HG03196 (cell line): ENCODE data around the gene HSPA1B.
"Not testable (repeated sequence)": the region's sequence is repeated elsewhere in the genome, so short reads cannot be mapped to it uniquely, and the experiment has no call there.

Experiments used
- ATAC-seq: cut with Tn5 transposase; IDR thresholded peaks from one replicate; pipeline ENCODE4 v1.9.1; 2021; ENCODE audit not compliant: unreplicated experiment

The HSPA1B gene

GRCh38 chr6:31797588-31797987 lies 29.9 kb upstream of the HSPA1B start:
- ATAC-seq: no peak

GRCh38 chr6:31799781-31800180 lies 27.8 kb upstream of the HSPA1B start:
- ATAC-seq: no peak

GRCh38 chr6:31801031-31801927 lies 26.3 kb upstream of the HSPA1B start:
- ATAC-seq: not testable (repeated sequence)

- ATAC-seq: peak; percentile 24
These were observed 21.5 kb upstream of the HSPA1B start for GRCh38 chr6:31805939-31806469.

- ATAC-seq: peak; percentile 83
These were observed 20.9 kb upstream of the HSPA1B start, which contains the start of gene LSM2 for GRCh38 chr6:31806470-31807272. Gene LSM2, minus strand, starts transcription at chr6:31806966. Its CDS starts 209 bp downstream, at chr6:31806757.

GRCh38 chr6:31808599-31808998 lies 18.9 kb upstream of the HSPA1B start:
- ATAC-seq: not testable (repeated sequence)

GRCh38 chr6:31811645-31812044 lies 15.9 kb upstream of the HSPA1B start:
- ATAC-seq: no peak

- no peak for ATAC-seq
These were observed 14.1 kb upstream of the HSPA1B start for GRCh38 chr6:31813465-31813849.

- peak; percentile 34 for ATAC-seq
These were observed 12.9 kb upstream of the HSPA1B start for GRCh38 chr6:31814677-31815024.

GRCh38 chr6:31815025-31815838 lies 12.3 kb upstream of the HSPA1B start, which contains the start of the genes HSPA1A and HSPA1L:
Gene HSPA1A, plus strand, starts transcription at chr6:31815543. Its CDS starts 214 bp downstream, at chr6:31815757.
Gene HSPA1L, minus strand, starts transcription at chr6:31815283. Its CDS starts 3,311 bp downstream, at chr6:31811972.
- ATAC-seq: no peak

- not testable (repeated sequence) for ATAC-seq
These were observed 10.2 kb upstream of the HSPA1B start for GRCh38 chr6:31817133-31817928.

GRCh38 chr6:31817929-31818511 lies 9.5 kb upstream of the HSPA1B start:
- not testable (repeated sequence) for ATAC-seq

GRCh38 chr6:31819871-31820299 lies 7.7 kb upstream of the HSPA1B start:
- no peak for ATAC-seq

- not testable (repeated sequence) for ATAC-seq
These were observed 7.1 kb upstream of the HSPA1B start for GRCh38 chr6:31820399-31820798.

GRCh38 chr6:31821301-31822035 lies 6.1 kb upstream of the HSPA1B start:
- ATAC-seq: peak; percentile 26

- ATAC-seq: peak; percentile 39
These were observed 5.3 kb upstream of the HSPA1B start for GRCh38 chr6:31822036-31822821.

- not testable (repeated sequence) for ATAC-seq
These were observed 3.8 kb upstream of the HSPA1B start for GRCh38 chr6:31823592-31824196.
